ENCODE data around the gene RABL2B.
"Not testable (repeated sequence)": the region's sequence is repeated elsewhere in the genome, so short reads cannot be mapped to it uniquely, and the experiment has no call there.

GRCh38 chr22:50780244-50780643 is 3.2 kb downstream of the RABL2B start:
- TF ChIP-seq CTCF, POLR2A (IDR thresholded peaks at IDR 0.05): not testable (repeated sequence)
